ENCODE results near the gene C1orf116. TPM values are rescaled to one million over a fixed set of nuclear protein-coding genes. Genes with fewer than 3 reads are reported as not detected.

The C1orf116 gene
- total RNA-seq, 2 donors from 2014 or later = 0.14 to 1.3 TPM

DNA sequence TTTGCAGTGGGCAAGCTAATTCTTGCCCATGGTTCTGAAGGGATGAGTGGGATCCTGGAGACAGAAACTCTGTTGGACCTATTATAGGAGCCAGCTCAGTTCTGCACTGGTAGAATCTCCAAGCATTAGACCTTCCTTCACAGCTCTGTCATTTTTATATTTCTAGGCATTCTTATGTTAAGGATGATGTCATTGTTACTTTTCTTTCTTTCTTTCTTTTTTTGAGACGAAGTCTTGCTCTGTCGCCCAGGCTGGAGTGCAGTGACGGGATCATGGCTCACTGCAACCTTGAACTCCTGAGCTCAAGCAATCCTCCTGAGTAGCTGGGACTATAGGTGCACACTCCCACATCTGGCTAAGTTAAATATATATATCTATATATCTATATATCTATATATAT, 28.0 kb upstream of the C1orf116 start:
- no peak for ATAC-seq (ENCODE audit: insufficient number of reproducible peaks, low FRiP score, low read depth)
- DNase-seq (ENCODE audit: low spot score) = no peak
- TF ChIP-seq, protein P1, sequence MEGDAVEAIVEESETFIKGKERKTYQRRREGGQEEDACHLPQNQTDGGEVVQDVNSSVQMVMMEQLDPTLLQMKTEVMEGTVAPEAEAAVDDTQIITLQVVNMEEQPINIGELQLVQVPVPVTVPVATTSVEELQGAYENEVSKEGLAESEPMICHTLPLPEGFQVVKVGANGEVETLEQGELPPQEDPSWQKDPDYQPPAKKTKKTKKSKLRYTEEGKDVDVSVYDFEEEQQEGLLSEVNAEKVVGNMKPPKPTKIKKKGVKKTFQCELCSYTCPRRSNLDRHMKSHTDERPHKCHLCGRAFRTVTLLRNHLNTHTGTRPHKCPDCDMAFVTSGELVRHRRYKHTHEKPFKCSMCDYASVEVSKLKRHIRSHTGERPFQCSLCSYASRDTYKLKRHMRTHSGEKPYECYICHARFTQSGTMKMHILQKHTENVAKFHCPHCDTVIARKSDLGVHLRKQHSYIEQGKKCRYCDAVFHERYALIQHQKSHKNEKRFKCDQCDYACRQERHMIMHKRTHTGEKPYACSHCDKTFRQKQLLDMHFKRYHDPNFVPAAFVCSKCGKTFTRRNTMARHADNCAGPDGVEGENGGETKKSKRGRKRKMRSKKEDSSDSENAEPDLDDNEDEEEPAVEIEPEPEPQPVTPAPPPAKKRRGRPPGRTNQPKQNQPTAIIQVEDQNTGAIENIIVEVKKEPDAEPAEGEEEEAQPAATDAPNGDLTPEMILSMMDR (IDR thresholded peaks at IDR 0.05) = no peak
- H3K36me3 ChIP-seq = peaks cover 18% of the 10 kb centered on the region
- H3K27ac ChIP-seq = no peak overlapping the region
- no peaks in the 10 kb centered on the region for H3K27me3 ChIP-seq (replicated peaks; ENCODE audit: insufficient read depth)
- H3K4me1 ChIP-seq (ENCODE audit: control insufficient read depth in 1 of 2, low read depth in 2 of 2) = peaks cover 0 to 6% of the 10 kb centered on the region in 2 donors
- H3K4me3 ChIP-seq = no peak overlapping the region
- no peaks in the 10 kb centered on the region for H3K9me3 ChIP-seq

DNA sequence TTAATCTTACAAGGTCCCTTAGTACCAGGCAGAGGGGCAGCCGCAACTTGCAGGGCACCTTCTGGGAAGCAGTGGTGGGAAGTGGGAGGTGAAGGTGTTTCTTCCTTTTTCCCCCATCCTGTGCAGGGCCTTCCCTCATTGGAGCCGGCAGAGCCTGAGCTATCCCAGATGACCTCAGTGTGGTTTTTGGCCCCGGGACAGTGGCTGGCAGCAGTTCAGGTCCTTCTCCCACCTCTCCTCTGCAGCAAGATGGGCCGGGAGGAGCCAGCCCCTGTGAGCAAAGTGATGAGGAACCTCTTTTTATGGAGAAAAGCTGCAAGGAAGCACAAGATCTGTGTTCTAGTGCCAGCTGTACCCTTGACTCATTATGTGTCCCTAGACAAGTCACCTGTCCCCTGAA, 27.3 kb upstream of the C1orf116 start:
- no peak for DNase-seq (ENCODE audit: low spot score)
- ATAC-seq (ENCODE audit: insufficient number of reproducible peaks, low FRiP score, low read depth) = no peak
- no peak overlapping the region for H3K27ac ChIP-seq
- H3K9me3 ChIP-seq = no peaks in the 10 kb centered on the region
- H3K27me3 ChIP-seq (replicated peaks; ENCODE audit: insufficient read depth) = no peaks in the 10 kb centered on the region
- TF ChIP-seq, protein P1 (IDR thresholded peaks at IDR 0.05) = no peak
- H3K4me3 ChIP-seq = no peak overlapping the region
- peaks cover 0 to 6% of the 10 kb centered on the region in 2 donors for H3K4me1 ChIP-seq (ENCODE audit: control insufficient read depth in 1 of 2, low read depth in 2 of 2)
- H3K36me3 ChIP-seq = peaks cover 18% of the 10 kb centered on the region

DNA sequence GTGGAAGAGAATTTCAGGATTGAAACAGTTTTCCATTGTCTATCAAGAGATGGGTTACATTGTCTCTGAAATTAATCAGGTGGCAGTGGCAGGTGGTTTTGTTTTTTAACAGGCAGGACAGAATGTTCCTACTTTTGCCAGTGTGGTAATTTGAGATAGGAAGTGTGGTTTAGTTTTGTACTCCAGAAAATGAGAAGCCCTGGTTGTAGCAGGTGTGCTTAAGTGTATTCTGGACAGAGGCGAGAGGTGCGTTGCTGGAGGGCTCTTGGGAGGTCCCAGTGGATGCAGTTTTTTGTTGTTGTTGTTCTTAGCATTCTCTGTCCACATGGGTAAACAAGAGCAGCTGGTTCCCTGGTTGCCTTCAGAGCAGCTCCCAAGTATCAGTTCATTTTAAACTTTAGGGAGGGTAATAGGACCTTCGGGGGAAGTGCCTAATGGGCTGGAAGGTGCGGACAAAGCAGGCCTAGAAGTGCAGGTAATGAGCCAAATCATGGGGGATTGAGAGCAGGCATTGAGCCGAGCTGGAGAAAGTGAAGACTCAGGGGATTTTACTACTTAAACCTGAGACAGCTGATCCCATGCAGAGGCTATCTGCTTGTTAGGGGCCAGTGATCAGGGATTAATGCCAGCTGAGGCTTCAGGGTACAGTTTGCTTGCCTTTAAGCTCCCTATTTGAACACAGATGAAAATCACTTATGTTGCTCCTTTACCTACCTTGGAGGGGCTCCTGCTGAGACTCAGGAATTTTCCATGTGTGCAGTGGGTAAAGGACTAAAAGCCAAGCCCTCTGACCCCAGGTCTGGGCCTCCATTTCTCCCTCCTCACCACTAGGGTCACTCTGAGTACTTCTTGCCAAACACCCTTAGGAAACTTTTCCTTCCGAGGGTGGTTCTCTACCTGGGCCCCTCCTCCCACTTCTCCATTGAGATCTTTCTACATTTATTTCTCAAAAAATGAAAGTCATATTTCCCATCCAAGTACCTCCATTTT, 26.6 kb upstream of the C1orf116 start:
- H3K36me3 ChIP-seq = peaks cover 18% of the 10 kb centered on the region
- no peak overlapping the region for H3K27ac ChIP-seq
- no peak for ATAC-seq (ENCODE audit: insufficient number of reproducible peaks, low FRiP score, low read depth)

GRCh38 chr1:207058252-207058651, 25.7 kb upstream of the C1orf116 start:
- ATAC-seq (ENCODE audit: insufficient number of reproducible peaks, low FRiP score, low read depth) (no peak), DNase-seq (ENCODE audit: low spot score) (no peak)
- Histone ChIP-seq H3K27ac (no peak overlapping the region), H3K4me1 (ENCODE audit: control insufficient read depth in 1 of 2, low read depth in 2 of 2) (no peaks in the 10 kb centered on the region), H3K4me3 (no peak overlapping the region), H3K36me3 (peaks cover 13% of the 10 kb centered on the region), H3K9me3 (no peaks in the 10 kb centered on the region), H3K27me3 (replicated peaks; ENCODE audit: insufficient read depth) (no peaks in the 10 kb centered on the region)
- TF ChIP-seq, protein P1 (IDR thresholded peaks at IDR 0.05) = no peak

More for the DNA sequence above, 26.6 kb upstream of the C1orf116 start:
- DNase-seq (ENCODE audit: low spot score) = no peak
- H3K4me3 ChIP-seq = no peak overlapping the region
- H3K27me3 ChIP-seq (replicated peaks; ENCODE audit: insufficient read depth) = no peaks in the 10 kb centered on the region
- H3K9me3 ChIP-seq = no peaks in the 10 kb centered on the region
- no peaks in the 10 kb centered on the region for H3K4me1 ChIP-seq (ENCODE audit: control insufficient read depth in 1 of 2, low read depth in 2 of 2)
- TF ChIP-seq, protein P1 (IDR thresholded peaks at IDR 0.05) = no peak

DNA sequence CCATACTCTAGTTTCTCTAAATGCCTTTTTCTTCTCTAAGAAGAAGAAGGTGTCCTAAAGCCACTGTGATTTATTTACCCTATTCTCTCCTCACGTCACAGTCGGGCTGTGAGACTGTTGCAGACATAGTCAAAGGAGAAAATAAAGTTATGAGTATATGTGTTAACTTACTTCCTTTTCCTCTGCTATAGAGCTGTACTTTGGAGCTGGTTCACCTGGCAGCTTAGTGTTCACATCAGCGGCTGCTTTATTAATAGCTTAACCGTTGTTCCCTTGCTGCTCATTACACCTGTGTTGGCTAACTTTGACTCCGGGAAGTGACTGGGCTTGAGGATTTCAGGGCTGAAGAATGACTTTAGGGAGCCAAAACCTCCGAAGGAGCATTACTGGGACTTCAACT, 24.1 kb upstream of the C1orf116 start:
- no peak for ATAC-seq (ENCODE audit: insufficient number of reproducible peaks, low FRiP score, low read depth)
- H3K4me1 ChIP-seq (ENCODE audit: control insufficient read depth in 1 of 2, low read depth in 2 of 2) = peaks cover 5 to 9% of the 10 kb centered on the region in 2 donors
- no peaks in the 10 kb centered on the region for H3K27me3 ChIP-seq (replicated peaks; ENCODE audit: insufficient read depth)
- DNase-seq (ENCODE audit: low spot score) = no peak
- H3K9me3 ChIP-seq = no peaks in the 10 kb centered on the region
- no peak overlapping the region for H3K27ac ChIP-seq
- no peak overlapping the region for H3K4me3 ChIP-seq
- no peaks in the 10 kb centered on the region for H3K36me3 ChIP-seq
- TF ChIP-seq, protein P1 (IDR thresholded peaks at IDR 0.05) = no peak
